K562 (cell line): ENCODE results near the gene PCDHA13. TPM values are rescaled to one million over a fixed set of nuclear protein-coding genes. Genes with fewer than 3 reads are reported as not detected.
A peak's percentile ranks its signal among the peaks of the same experiment; 100 is the strongest.

ENCODE experiments used
- ATAC-seq: fragments of 200-7000 bp; cut with Tn5 transposase; 3 replicates; pipeline ENCODE4 v1.9.1; 2020; ENCODE audit warnings: moderate library complexity
- BruUV-seq: library from RNA; stranded (reverse); fragments of 400-500 nt; replicated peaks from 2 replicates; lab custom pipeline; 2021; lab: Mats Ljungman, UMichigan
- CTCF ChIA-PET: fragments of 300-600 bp; formaldehyde crosslinking; extraction: SDS; loops from one replicate; lab custom pipeline; 2021; ENCODE audit warnings: low intra/inter-chr PET ratio; lab: Yijun Ruan, JAX
- POLR2A ChIA-PET: fragments of 300-600, 350-650 bp; sonication (Branson Sonifier 250); formaldehyde crosslinking; extraction: SDS; loops from one replicate; lab custom pipeline; 2021; ENCODE audit warnings: antibody characterized with exemption, inconsistent platforms; lab: Yijun Ruan, JAX
- DNase-seq, 4 experiments: peaks; one replicate each; pipeline versions ENCODE4 v3.0.0 to v3.0.0-alpha.2; 2011 to 2018; ENCODE audit warnings: low spot score in 3 of 4, mixed read lengths in 3 of 4; ENCODE audit errors: extremely low read depth in 1 of 4
- FAIRE-seq: peaks from 2 replicates; lab custom pipeline; 2011; peaks lifted over from hg19 to GRCh38; lab: Jason Lieb, UNC
- H2AFZ ChIP-seq: 2 replicates; pipeline ENCODE4 v1.6.0; 2011; ENCODE audit warnings: low read depth, low read length, control low read depth, inconsistent platforms
- H3K27ac ChIP-seq: fragments of 200-600 bp; 3 replicates; pipeline ENCODE4 v1.8.0; 2011; ENCODE audit warnings: low read depth, mild to moderate bottlenecking, control low read depth, inconsistent platforms, low read length, moderate library complexity, mixed read lengths; ENCODE audit errors: extremely low read depth
- H3K27me3 ChIP-seq, 2 experiments: fragments of 300-600 bp in 1 of 2; 2 replicates in 1 of 2; 3 replicates in 1 of 2; pipeline versions ENCODE4 v1.6.0 to v1.8.0; 2011; ENCODE audit warnings: inconsistent platforms in 2 of 2, low read length in 2 of 2, mild to moderate bottlenecking in 1 of 2, mixed read lengths in 1 of 2, moderate library complexity in 1 of 2; ENCODE audit not compliant: control insufficient read depth in 2 of 2, insufficient read depth in 2 of 2
- H3K36me3 ChIP-seq: fragments of 300-600 bp; 3 replicates; pipeline ENCODE4 v1.8.0; 2011; ENCODE audit warnings: mild to moderate bottlenecking, low read length, inconsistent platforms; ENCODE audit not compliant: control insufficient read depth, insufficient read depth
- H3K4me1 ChIP-seq, 2 experiments: fragments of 200-600 bp in 1 of 2; replicated peaks in 1 of 2; 2 replicates in 1 of 2; 3 replicates in 1 of 2; pipeline versions ENCODE4 v1.5.1 to v1.8.0; 2011; ENCODE audit warnings: inconsistent platforms in 2 of 2, low read length in 2 of 2, mild to moderate bottlenecking in 1 of 2, mixed read lengths in 1 of 2, moderate library complexity in 1 of 2; ENCODE audit not compliant: control insufficient read depth in 2 of 2, insufficient read depth in 2 of 2
- H3K4me2 ChIP-seq: 2 replicates; pipeline ENCODE4 v1.6.1; 2011; ENCODE audit warnings: low read length, control low read depth, inconsistent platforms, mixed read lengths; ENCODE audit not compliant: insufficient read depth
- H3K4me3 ChIP-seq: fragments of 200-600 bp; sonication (generic), shearing (Covaris generic); 2 replicates; pipeline ENCODE4 v1.5.1; 2016; ENCODE audit warnings: control low read depth, inconsistent platforms
- H3K79me2 ChIP-seq: fragments of 200-600 bp; 3 replicates; pipeline ENCODE4 v1.8.0; 2011; ENCODE audit warnings: low read length, inconsistent platforms; ENCODE audit not compliant: control insufficient read depth, insufficient read depth
- H3K9ac ChIP-seq, 2 experiments: 2 replicates each; pipeline versions ENCODE4 v1.6.0 to v1.6.1; 2011; ENCODE audit warnings: low read depth in 2 of 2, low read length in 2 of 2, control low read depth in 1 of 2, inconsistent platforms in 1 of 2, mild to moderate bottlenecking in 1 of 2, mixed read lengths in 1 of 2; ENCODE audit not compliant: insufficient read depth in 1 of 2
- H3K9me1 ChIP-seq: one replicate; pipeline ENCODE4 v1.6.0; 2011; ENCODE audit warnings: inconsistent platforms, mild to moderate bottlenecking, low read length, moderate library complexity; ENCODE audit not compliant: control insufficient read depth, insufficient read depth
- H3K9me3 ChIP-seq: replicated peaks from 2 replicates; pipeline ENCODE4 v1.5.1; 2011; ENCODE audit warnings: low read depth, low read length, inconsistent platforms; ENCODE audit not compliant: control insufficient read depth, insufficient read depth
- H4K20me1 ChIP-seq: replicated peaks from 2 replicates; pipeline ENCODE4 v1.6.1; 2011; ENCODE audit warnings: low read length, inconsistent platforms, mixed read lengths; ENCODE audit not compliant: control insufficient read depth, insufficient read depth
- NFYB ChIP-seq: IDR thresholded peaks from 2 replicates; pipeline ENCODE4 v1.6.1; 2011; ENCODE audit warnings: mild to moderate bottlenecking, moderate library complexity; ENCODE audit not compliant: insufficient read length; ENCODE audit errors: extremely low read depth
- RAD21 ChIP-seq, 2 experiments: fragments of 250-450 bp in 1 of 2; fragments of 450-650 bp in 1 of 2; sonication (Bioruptor Pico) in 1 of 2; formaldehyde crosslinking in 1 of 2; IDR thresholded peaks in 1 of 2; conservative IDR thresholded peaks in 1 of 2; 2 replicates each; pipeline versions ENCODE4 v1.4.0 to v1.8.0; 2020 to 2022; ENCODE audit warnings: mild to moderate bottlenecking in 2 of 2, moderate library complexity in 1 of 2
- TRIM24 ChIP-seq, 2 experiments: fragments of 450-650 bp; IDR thresholded peaks; 2 replicates each; pipeline ENCODE4 v1.6.1; 2016
- WGBS: fragments of 100-300 bp; shearing (Covaris generic); methylation state at CpG from one replicate; pipeline ENCODE4 v1.1.6; 2016; ENCODE audit warnings: low coverage, mixed read lengths; ENCODE audit not compliant: insufficient coverage; ENCODE audit errors: missing lambda C conversion rate; 5-methylcytosine and 5-hydroxymethylcytosine counted together
- in situ Hi-C: fragments of 300-500 bp; cut with MboI; formaldehyde crosslinking; loops from 4 replicates; pipeline ENCODE4 v1.15.0; 2018; ENCODE audit warnings: inconsistent platforms, mixed read lengths
- intact Hi-C: fragments of 100-400 bp; cut with micrococcal nuclease; formaldehyde crosslinking; loops from 2 replicates; pipeline ENCODE4 v1.14.2; 2022
- polyA plus RNA-seq, 8 experiments: library from polyadenylated mRNA; depleted of rRNA in 4 of 8; stranded (reverse) in 5 of 8; unstranded in 3 of 8; fragments of >200 nt; fragmentation: Nextera tagmentation in 2 of 8; fragmentation: Illumina TruSeq in 1 of 8; extraction: Ambion mirVana in 2 of 8; extraction: Trizol in 1 of 8; gene quantifications; 2 replicates each; pipeline versions ENCODE4 v1.2.1 to v1.2.3, GENCODE V29; 2011 to 2014; ENCODE audit warnings: inconsistent platforms in 1 of 8, missing spikeins in 1 of 8
- total RNA-seq, 7 experiments: library from RNA; depleted of rRNA in 6 of 7; stranded (reverse); fragments of >200 nt in 6 of 7; fragmentation: Illumina TruSeq in 2 of 7; extraction: Trizol in 2 of 7; gene quantifications; 2 replicates each; pipeline versions ENCODE4 v1.2.1 to v1.2.3, GENCODE V29; 2011 to 2021; ENCODE audit warnings: low replicate concordance in 1 of 7
- TF ChIP-seq, protein P1 (sequence below), 3 experiments: IDR thresholded peaks in 2 of 3; conservative IDR thresholded peaks in 1 of 3; 2 replicates each; pipeline ENCODE4 v1.5.1; 2011 to 2012; ENCODE audit warnings: low read length in 3 of 3, mild to moderate bottlenecking in 3 of 3, control low read depth in 2 of 3, improper control_type of control experiment in 1 of 3, inconsistent platforms in 1 of 3, low read depth in 1 of 3, mixed read lengths in 1 of 3, moderate library complexity in 1 of 3; ENCODE audit not compliant: insufficient read depth in 2 of 3
- TF ChIP-seq, protein P2 (sequence below), 2 experiments: fragments of 450-650 bp; formaldehyde crosslinking in 1 of 2; IDR thresholded peaks; 2 replicates each; pipeline versions ENCODE4 v1.4.0 to v1.6.1; 2014 to 2020; ENCODE audit warnings: mild to moderate bottlenecking in 2 of 2, borderline replicate concordance in 1 of 2, low read depth in 1 of 2

Gene PCDHA13
- total and polyA plus RNA-seq, 9 of the 15 experiments (the other 6 are each of a cell fraction or from before 2014, with no cell fraction given) = not detected

DNA sequence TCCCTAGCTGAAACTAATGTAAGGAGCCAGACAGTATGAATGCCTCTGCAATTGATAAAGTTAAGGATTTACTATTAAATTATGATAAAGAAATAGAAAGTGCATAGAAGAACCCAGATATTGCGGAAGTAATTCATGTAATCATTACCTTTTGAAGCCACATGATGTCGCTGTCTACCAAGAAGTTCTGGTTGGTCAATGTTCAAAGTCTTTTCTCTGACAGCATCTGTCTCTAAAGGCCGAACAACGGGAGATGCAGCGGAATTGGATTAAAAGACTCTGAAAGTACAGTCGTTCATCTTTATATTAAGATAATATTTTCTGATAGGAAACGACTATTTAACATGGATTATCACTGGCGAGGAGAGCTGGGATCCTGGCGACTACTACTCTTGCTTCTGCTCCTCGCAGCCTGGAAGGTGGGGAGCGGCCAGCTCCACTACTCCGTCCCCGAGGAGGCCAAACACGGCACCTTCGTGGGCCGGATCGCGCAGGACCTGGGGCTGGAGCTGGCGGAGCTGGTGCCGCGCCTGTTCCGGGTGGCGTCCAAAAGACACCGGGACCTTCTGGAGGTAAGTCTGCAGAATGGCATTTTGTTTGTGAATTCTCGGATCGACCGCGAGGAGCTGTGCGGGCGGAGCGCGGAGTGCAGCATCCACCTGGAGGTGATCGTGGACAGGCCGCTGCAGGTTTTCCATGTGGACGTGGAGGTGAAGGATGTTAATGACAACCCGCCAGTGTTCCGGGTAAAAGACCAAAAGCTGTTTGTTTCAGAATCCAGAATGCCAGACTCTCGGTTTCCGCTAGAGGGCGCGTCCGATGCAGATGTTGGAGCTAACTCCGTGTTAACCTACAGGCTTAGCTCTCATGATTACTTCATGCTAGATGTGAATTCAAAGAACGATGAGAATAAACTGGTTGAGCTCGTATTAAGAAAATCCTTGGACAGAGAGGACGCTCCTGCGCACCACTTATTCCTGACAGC is 40.7 kb upstream of the PCDHA13 start, which contains the start of gene PCDHA8:
PCDHA8 (plus strand) TSS at position 210 of the 985 bp plus-strand sequence; CDS start at position 345, 135 bp downstream.
- no peak within 1 kb of the TSS for H2AFZ ChIP-seq
- H3K4me3 ChIP-seq = no peak within 1 kb of the TSS
- H3K4me2 ChIP-seq = no peak within 1 kb of the TSS
- H3K9ac ChIP-seq = no peak within 1 kb of the TSS
- TF ChIP-seq NFYB = peak; percentile 12
- TF ChIP-seq RAD21 (CRISPR knock-in tag; conservative IDR thresholded peaks at IDR 0.05 in 1 of 2, IDR thresholded peaks at IDR 0.05 in 1 of 2) = peak in 1 of 2 experiments; percentile 41; a peak in 2 of 4 replicates
- TF ChIP-seq, protein P1, sequence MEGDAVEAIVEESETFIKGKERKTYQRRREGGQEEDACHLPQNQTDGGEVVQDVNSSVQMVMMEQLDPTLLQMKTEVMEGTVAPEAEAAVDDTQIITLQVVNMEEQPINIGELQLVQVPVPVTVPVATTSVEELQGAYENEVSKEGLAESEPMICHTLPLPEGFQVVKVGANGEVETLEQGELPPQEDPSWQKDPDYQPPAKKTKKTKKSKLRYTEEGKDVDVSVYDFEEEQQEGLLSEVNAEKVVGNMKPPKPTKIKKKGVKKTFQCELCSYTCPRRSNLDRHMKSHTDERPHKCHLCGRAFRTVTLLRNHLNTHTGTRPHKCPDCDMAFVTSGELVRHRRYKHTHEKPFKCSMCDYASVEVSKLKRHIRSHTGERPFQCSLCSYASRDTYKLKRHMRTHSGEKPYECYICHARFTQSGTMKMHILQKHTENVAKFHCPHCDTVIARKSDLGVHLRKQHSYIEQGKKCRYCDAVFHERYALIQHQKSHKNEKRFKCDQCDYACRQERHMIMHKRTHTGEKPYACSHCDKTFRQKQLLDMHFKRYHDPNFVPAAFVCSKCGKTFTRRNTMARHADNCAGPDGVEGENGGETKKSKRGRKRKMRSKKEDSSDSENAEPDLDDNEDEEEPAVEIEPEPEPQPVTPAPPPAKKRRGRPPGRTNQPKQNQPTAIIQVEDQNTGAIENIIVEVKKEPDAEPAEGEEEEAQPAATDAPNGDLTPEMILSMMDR (IDR thresholded peaks at IDR 0.05 in 2 of 3, conservative IDR thresholded peaks at IDR 0.05 in 1 of 3; ENCODE audit: insufficient read depth in 2 of 3, low read depth in 1 of 3, low read length in 3 of 3) = peak; percentile 39 to 58 (median 43); a peak in 5 of 6 replicates
- TF ChIP-seq, protein P2, sequence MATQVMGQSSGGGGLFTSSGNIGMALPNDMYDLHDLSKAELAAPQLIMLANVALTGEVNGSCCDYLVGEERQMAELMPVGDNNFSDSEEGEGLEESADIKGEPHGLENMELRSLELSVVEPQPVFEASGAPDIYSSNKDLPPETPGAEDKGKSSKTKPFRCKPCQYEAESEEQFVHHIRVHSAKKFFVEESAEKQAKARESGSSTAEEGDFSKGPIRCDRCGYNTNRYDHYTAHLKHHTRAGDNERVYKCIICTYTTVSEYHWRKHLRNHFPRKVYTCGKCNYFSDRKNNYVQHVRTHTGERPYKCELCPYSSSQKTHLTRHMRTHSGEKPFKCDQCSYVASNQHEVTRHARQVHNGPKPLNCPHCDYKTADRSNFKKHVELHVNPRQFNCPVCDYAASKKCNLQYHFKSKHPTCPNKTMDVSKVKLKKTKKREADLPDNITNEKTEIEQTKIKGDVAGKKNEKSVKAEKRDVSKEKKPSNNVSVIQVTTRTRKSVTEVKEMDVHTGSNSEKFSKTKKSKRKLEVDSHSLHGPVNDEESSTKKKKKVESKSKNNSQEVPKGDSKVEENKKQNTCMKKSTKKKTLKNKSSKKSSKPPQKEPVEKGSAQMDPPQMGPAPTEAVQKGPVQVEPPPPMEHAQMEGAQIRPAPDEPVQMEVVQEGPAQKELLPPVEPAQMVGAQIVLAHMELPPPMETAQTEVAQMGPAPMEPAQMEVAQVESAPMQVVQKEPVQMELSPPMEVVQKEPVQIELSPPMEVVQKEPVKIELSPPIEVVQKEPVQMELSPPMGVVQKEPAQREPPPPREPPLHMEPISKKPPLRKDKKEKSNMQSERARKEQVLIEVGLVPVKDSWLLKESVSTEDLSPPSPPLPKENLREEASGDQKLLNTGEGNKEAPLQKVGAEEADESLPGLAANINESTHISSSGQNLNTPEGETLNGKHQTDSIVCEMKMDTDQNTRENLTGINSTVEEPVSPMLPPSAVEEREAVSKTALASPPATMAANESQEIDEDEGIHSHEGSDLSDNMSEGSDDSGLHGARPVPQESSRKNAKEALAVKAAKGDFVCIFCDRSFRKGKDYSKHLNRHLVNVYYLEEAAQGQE (IDR thresholded peaks at IDR 0.05; ENCODE audit: borderline replicate concordance) = peak; percentile 24; the same call in 1 of the 2 replicates
- TF ChIP-seq, protein P2 (CRISPR knock-in tag; IDR thresholded peaks at IDR 0.05; ENCODE audit: low read depth) = no peak
- TF ChIP-seq TRIM24 (IDR thresholded peaks at IDR 0.05) = no peak
- H4K20me1 ChIP-seq = no peaks in the 10 kb centered on the region
- no peaks in the 10 kb centered on the region for H3K79me2 ChIP-seq
- DNase-seq = peak; percentile 9 to 40 (median 11)
- peaks cover 0 to 3% of the 10 kb centered on the region in 2 experiments; a peak in 1 of 5 replicates for H3K4me1 ChIP-seq
- ChIA-PET CTCF (interaction anchor here (0.7 kb wide), 1 partner anchor 200 kb away, joined by 3 read pairs; no protein-coding TSS in a partner anchor), POLR2A (no interaction called here)
- no peaks in the 10 kb centered on the region for H3K36me3 ChIP-seq
- H3K9me3 ChIP-seq = no peaks in the 10 kb centered on the region
- in situ Hi-C loops = no loop called here
- intact Hi-C loops = no loop called here
- H3K9me1 ChIP-seq = no peaks in the 10 kb centered on the region
- no peaks in the 10 kb centered on the region for H3K27me3 ChIP-seq
- FAIRE-seq = peak; percentile 52
- 11% methylated on average over 34 of the region's 47 CpGs for WGBS
- ATAC-seq = peak; percentile 69
- BruUV-seq = no TSS peak
- H3K27ac ChIP-seq = no peak within 1 kb of the TSS
